ENCODE measurements around the gene PTPRM.
"Not testable (repeated sequence)": the region's sequence is repeated elsewhere in the genome, so short reads cannot be mapped to it uniquely, and the experiment has no call there.

The PTPRM gene

DNA sequence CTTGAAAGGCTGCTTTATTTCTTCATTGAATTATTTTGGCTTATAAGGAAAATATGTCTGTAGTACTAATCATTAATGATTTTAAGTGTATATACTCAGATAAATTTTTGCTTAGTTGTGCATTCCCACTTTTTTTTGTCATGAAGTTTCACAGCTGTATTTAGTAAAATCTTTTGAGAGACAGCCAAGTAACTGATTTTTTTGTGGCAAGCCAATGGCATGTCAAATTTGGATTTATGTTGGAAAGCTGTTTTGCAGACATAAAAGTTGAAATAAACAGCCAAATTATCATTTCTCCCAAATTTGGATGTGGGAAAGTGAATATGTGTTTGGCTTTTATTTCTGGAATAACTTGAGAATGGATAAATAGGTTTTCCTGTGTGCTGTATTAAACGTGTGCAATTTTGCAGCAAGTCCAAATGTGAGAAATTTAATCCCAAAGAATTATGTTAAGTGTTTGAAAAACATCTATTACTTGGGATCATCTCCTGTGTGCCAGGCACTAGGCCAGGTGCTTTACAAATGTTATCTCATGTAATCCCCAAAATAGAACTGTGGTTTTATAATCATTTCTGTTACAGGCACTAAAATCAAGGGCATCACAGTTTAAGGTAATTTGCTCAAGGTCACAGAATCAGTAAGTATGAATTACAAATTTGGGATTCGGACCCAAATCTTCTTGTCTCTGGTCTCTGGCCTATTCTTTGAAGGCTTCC is 160.4 kb downstream of the PTPRM start:
- DNase-seq (ENCODE audit: low read depth): no peak

DNA sequence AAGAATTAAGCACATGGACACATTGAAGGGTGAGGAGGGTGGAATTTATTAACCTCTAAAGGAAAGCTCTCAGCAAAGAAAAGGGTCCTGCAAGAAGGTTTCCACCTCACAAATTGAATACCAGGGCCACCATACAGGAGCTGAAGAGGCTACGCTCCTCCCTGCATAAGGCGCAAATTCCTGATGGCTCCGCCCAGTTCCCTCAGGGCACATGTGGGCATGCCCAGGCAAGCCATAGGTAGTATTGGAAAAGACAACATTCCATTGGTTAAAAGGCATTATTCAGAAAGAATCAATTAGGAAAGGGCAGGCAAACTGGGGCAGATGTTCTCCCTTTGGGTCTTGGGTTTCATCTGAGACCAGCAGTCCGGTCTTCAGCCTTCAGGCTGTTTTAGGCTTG is 161.2 kb downstream of the PTPRM start:
- DNase-seq (ENCODE audit: low read depth): no peak

DNA sequence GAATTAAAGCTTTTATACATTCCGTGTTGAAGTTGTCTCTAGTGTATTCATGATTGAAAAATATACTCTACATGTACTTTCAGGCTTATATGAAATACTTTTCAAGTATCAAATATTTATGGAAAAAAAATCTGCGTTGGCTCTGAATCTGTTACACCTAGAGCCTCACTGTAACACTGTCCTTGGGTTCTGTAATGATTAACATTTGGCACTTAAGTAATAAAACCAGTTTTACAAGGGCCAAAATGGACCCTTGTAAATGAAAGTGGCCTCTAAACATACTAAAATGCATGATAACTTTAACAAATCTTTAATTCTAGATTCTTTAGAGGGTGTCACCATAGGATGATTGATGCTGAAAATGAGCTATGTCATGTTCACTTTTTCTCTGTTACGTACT is 162.8 kb downstream of the PTPRM start:
- DNase-seq (ENCODE audit: low read depth): no peak

DNA sequence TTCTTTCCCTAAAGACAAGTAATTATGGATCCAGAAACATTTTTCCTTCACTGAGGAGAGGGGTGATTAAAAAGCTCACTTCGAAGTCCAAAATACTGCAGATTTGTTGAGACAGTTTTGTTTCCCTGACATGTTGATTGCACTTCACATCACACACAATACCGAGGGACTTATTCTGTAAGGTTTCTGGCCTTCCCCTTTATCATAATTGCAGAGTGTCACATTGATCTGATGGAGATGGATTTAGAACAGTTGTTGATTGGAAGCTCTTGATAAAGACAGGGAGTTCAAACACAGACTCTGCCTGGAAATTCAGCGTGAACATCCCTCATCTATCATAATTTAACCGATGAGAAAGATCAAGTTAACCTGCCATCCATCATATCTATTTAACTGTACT is 163.6 kb downstream of the PTPRM start:
- DNase-seq (ENCODE audit: low read depth): no peak

DNA sequence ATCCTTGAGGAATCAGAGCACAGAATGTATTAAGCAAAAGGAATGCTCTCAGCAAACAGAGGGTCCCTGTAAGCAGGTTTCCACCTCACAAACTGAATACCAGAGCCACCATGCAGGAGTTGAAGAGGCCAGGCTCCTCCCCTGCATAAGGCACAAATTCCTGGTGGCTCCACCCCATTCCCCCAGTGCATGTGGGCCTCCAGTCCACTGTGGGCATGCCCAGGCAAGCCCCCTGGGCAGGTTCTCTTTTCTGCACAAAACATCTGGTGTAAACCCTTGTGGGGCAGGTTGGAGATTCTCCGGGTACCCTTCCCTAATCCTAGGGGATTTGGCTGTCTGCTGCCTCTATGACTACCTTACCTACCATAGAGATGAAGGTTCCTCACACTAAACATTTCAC is 166.5 kb downstream of the PTPRM start:
- DNase-seq (ENCODE audit: low read depth): no peak

DNA sequence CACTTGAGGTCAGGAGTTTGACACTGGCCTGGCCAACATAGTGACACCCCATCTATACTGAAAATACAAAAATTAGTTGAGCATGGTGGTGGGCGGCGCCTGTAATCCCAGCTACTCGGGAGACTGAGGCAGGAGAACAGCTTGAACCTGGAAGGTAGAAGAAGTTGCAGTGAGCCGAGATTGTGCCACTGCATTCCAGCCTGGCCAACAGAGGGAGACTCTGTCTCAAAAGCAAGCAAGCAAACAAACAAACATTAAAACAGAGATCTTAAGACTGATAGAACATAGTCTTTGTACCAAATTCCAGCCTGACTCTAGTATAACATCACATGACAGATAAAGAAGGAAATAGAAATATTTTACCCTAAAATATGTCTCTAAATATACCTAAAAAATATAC is 168.1 kb downstream of the PTPRM start:
- no peak for DNase-seq (ENCODE audit: low read depth)

DNA sequence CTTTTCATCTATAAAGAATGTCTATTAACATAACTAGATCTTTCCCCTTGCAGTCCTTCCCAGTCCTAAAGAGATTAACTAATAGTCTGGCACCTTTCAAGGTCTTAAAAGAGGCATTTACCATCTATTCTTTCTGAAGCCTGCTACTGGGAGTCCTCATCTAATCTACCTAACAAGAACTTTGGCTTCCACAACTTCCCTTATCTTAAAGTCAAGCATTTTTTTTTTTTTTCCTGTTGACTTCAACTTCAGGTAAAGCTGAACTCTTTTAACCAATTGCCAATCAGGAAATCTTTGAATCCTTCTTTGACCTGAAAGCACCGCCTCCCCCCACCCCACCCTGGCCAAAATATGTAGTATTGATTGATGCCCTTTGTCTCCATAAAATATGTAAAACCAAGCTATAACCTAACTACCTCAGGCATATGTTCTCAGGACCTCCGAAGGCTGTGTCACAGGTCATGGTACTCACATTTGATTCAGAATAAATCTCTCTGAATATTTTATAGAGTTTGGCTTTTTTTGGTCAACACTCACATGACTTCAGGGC is 168.6 kb downstream of the PTPRM start:
- DNase-seq (ENCODE audit: low read depth): no peak

DNA sequence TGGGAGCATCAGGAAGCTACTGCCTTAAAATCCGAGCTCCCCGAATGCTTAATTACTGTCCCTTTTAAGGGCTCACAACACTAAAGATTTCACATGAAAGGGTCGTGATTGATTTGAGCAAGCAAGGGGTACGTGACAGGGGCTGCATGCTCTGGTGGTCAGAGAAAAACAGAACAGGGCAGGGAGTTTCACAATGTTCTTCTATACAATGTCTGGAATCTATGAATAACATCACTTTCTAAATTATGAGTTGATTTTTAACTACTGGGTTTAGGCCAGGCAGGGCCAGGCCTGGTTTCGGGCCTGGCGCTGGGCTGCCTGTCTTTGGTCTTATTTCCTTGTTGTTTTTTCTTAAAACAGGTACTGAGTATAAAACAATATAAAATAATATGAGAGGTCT is 169.4 kb downstream of the PTPRM start:
- not testable (repeated sequence) for DNase-seq (ENCODE audit: low read depth)

DNA sequence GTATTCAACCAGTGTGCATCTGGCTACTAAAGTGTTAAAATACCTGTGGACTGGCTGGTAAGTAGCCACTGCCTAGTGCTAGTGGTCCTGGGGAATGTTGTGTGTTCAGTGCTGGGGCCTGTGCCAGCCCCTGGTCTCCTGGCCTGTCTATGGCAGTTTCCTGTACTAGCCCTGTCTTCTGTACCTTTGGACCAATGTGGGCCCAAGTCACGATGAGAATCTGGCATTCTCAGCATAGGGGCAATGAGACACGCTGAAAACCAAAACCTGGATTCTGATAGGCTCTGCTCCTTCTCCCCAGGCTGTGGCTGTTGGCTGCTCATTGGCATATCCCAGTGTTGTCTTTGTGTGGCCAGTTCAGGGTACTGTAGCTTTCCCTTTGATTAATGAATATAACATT is 170.4 kb downstream of the PTPRM start:
- no peak for DNase-seq (ENCODE audit: low read depth)

DNA sequence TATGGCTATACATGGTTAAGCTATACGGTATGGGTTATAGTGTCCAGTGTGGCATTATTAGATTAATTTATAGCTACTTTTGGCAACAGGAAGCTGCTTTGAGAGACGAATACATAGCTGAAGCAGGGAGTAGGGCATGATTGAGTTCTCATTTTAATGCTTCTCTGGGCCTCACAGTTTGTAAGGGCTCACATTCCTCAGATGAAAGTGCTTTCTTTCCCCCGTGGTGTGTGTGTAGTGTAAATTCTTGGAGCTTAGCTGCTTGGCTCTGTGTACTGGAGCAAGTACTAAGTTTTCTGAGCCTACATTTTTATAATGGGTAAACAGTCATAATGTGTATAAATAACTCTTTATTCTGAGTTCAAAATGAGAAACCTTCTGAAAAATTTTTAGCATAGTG is 173.7 kb downstream of the PTPRM start:
- DNase-seq (ENCODE audit: low read depth): no peak

DNA sequence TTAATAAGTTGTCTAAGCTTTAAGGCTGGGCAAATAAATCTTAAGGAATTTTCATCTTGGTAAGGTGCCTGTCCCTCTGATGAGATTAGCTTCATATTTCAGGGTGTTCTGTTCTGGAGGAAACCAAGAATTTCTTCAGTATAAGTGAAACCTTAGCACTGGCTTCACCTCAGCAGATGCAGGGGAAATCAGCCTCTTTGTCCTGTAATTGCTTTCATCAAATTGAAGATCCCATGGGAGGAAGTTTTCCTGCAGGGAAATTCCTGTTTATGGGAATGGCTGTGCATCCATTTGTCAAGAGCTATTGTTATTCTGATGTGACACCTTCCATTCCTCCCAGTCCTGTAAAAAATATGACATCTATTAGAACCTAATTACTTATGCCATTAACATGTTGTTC is 174.5 kb downstream of the PTPRM start:
- no peak for DNase-seq (ENCODE audit: low read depth)

DNA sequence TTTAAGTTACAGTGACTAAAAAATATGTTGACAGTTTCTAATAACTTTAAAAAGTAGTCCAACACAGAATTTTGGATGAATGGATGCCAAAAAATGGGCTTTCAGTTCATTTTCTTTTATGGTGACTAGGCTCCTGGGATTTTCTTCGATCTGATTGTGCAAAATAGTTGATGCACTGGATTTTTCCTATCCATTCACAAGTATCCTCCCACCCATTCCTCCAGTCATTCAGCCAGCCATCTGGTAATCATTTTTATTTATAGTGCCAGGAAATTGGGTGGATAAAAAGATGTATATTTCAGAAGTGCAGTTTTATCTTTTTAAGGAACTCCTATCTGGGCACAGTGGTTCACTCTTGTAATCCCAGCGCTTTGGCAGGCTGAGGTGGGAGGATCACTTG is 175.1 kb downstream of the PTPRM start:
- no peak for DNase-seq (ENCODE audit: low read depth)

DNA sequence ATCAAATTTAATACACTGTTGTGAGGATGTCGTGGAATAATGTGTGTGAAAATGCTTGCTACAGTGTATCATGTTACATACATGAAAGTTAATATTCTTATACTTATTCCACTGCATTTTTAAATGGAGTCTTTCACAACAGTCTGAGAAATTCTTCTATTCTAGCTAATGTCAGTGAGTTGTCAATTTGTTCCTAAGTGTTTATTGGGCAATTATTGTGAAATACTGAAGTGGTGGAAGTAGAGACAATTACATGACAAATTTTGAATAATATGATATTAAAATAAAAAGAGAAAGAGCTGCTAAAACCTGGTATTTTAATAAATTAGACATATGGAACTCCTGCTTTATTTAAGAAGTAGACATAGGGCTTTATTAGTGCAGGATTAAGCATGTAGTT is 176.1 kb downstream of the PTPRM start:
- DNase-seq (ENCODE audit: low read depth): no peak

DNA sequence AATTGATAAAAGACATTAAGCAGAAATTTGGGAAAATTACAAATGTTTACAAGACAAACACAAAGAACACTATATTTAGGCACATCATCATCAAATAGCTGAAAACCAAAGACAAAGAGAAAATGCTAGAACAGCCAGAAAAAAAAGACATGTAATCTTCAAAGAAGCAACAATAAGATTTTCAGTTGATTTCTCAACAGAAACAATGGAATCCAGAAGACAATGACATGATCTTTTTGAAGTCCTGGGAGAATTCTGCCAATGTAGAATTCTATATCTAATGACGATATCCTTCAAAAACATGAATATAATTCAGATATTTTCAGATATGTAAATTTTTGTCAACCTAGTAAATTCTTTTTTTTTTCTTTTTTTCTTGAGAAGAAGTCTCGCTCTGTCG is 179.0 kb downstream of the PTPRM start:
- no peak for DNase-seq (ENCODE audit: low read depth)

DNA sequence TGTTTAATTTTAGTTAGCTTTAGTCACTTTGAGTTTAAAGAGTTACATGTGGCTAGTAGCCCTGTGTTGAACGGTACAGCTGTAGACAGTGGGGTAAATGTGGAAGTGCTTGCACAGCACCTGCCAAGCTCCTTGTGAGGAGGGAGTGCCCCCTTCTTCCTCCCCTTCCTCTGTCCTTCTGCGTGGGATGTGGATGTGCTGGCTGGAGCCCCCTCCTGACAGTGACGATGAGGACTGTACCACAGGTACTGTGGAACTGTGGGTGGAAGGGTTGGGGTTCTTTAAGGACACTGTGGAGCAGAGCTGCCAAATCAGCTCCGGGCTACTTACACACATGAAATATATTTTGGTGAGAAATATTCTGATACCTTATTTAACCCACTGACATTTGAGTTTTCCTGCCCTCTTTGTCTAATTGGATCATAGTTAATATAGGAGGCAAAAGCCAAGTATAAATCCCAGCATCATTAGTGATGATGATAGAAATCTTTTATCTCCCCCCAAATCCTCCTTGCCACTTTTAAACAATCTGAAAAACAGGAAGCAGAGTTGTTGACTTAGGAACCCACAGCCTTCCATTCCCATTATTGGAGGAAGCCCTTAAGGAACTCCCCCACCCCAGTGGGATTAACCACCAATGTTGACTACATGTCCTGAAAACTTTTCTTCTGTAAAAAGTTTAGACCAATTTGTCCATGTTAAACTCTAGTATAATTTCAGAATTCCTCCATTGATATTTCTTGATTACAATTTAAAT is 181.3 kb downstream of the PTPRM start:
- DNase-seq (ENCODE audit: low read depth): no peak

DNA sequence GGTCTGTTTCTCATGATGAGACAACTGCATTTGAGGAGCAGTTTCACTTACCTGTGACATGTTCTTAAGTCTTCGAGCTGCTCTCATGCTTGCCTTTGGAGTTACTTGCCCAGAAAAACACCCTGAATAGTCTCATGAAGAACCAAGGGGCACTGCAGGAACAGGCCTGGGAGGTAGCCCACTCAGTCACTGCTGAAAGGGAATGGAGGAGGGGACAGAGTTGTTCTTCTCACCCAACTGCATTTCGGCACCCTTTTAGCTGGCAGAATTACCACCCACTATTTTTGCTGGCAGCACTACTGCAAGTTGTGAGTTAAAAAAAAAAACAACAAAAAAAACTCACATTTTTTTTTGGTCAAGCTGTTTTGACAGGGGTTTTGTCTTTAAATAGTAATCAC is 181.9 kb downstream of the PTPRM start:
- no peak for DNase-seq (ENCODE audit: low read depth)

DNA sequence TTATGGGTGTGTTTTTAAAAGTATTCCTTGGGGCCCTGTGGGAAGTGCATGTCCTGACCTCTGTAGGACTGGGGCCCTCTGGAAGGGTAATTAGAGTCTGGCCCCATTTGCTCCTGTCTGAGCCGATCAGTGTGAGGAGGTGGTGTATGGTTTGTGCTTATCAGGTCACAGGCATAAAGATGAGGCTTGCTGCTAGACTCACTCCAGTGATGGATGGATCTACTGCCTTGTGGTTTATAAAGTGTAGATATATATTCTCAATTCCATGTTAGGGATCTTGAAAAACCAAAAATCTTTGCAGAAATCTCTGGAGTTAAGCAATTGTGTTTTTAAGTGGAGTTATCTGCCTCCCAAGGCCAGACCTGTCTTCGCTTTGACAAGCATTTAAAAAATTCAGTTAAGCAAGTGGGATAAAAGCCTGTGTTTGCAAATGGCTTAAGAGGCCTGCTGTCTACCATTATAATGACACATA is 182.4 kb downstream of the PTPRM start:
- no peak for DNase-seq (ENCODE audit: low read depth)

DNA sequence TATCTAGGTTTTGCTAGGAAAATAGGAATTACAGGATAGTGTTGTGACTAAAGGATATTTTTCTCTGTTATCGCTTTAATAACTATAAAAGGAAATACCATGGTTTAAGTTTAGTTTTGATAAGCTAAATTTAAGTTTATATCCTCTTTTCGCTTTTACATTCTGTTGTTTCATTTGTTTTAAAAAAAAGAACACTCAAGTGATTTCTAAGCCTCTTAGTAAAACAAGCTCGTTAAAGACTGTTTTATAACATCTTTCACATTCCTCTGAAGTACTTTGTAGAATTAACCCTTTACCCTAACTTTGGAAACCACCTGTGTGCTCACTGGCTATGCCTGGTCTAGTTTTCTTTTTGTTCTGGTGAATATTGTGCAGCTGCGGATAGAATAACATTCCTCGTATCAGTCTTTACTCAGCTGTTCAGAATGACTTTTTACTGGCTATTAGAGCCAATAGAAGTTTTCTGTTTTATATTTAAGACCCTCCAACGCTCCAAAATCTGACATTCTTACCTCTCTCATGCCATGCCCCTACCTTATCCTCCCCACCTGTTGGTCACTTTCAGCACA is 183.1 kb downstream of the PTPRM start:
- DNase-seq (ENCODE audit: low read depth): no peak

DNA sequence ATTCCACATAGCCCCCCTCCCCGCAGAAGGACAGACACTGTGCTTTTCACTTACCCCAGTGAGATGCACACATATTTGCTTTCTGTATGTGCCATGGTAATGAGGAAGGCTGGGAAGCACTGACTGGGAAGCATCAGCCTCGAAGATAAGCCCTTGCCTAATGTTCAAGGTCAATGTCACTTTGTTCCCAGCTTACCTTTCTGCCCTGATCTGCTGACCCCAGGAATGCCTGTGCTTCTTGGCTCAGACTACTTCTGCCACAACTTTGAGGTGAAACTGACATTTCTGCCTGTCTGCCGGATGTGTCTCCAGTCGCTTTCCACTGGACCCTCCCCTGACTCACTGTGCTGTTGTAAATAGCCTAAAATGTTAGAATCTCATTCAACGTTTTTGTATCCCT is 183.8 kb downstream of the PTPRM start:
- DNase-seq (ENCODE audit: low read depth): no peak

DNA sequence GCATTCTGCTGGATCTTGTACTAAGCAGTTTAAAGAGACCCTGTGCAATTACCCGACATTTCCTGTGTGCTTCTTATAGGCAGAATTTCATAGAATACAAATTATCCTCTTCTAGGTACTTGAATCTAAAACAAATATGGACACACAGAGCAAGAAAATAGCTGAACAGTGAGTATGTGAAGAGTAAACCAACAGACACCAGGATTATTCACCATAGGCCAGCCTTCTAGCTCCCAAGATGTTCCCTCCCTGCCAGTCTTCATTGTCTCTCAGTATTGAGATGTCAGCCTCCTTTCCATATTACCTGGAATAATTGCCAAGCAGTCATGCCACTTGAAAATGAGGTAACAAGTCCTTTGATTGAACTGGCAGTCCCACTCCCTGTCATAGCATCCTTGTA is 187.1 kb downstream of the PTPRM start:
- DNase-seq (ENCODE audit: low read depth): no peak

DNA sequence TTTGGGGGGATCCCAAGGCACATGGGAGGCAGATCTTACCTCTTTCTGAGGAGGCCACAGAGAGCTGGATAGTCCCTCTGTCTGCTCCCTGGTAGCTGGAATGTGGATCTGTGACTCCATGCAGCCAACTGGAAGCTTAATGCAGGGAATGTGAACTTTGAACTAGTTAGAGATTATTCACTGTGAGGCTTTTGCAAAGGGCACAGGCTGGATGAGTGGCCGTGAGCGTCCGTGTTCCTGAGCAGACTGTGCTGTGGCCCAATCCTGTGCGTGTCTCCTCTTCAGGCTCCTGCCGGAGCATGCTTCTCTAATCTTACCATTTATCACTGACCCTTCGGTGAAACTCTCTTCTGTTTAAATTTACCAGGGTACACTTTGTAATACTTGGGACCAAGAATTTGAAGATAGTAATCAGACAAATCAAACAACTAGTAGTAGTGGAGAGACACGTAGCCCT is 187.6 kb downstream of the PTPRM start:
- no peak for DNase-seq (ENCODE audit: low read depth)

DNA sequence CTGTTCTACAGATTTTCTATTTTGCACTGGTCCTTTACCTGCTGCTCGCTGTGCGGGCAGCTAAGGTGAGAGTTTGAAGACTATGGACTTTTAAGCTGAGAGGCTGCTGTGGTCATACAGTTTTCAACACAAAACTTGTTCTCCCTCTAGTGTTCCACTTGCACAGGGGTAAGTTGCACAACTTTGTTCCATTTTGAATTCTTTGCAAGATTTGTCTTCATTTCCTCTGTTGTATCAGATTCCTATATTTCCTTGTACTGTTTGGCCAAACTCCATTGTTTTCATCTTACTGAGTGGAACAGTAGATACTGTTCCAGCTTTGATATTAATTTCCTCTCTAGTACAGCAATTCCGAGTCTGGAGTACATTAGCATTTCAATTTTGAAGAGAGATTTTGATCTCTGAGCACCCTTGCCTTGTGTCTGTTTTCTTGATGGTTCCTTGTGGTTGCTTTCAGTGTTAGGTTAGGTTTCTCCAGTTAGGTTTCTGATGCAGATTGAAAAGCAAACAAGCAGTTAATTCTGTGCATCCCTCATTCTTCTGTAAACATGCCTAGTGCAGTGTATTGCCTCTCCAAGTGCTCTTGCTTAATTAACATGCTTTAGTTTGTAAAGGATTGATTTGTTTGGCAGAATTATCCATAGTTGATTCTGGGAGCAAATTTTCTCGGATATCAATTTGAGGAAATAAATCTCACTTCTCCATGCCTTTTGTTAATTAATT is 188.8 kb downstream of the PTPRM start:
- DNase-seq (ENCODE audit: low read depth): no peak

Data from activated gamma-delta T cell treated with anti-CD3 and anti-CD28 coated beads, Interleukin-2, amount 50 U/mL, for 16 hours (primary cell).